T-helper 2 cell treated with Interferon-gamma antibody and Interleukin-4, amounts not matched to agents 5 μg/mL and 100 μg/mL, for 36 hours (primary cell): ENCODE results near the gene ULK1.
"Not testable (repeated sequence)": the region's sequence is repeated elsewhere in the genome, so short reads cannot be mapped to it uniquely, and the experiment has no call there.

Source experiments
- DNase-seq: peaks from one replicate; pipeline ENCODE4 v3.0.0; 2021; ENCODE audit warnings: low spot score
- H3K27ac Mint-ChIP-seq: one replicate; pipeline ENCODE4 v1.8.0; 2021; ENCODE audit warnings: mild to moderate bottlenecking, mixed read lengths
- H3K27me3 Mint-ChIP-seq: one replicate; pipeline ENCODE4 v1.8.0; 2021; ENCODE audit warnings: low read depth, mixed read lengths
- H3K36me3 Mint-ChIP-seq: one replicate; pipeline ENCODE4 v1.8.0; 2021; ENCODE audit warnings: low read depth, mixed read lengths
- H3K4me1 Mint-ChIP-seq: one replicate; pipeline ENCODE4 v1.8.0; 2021; ENCODE audit warnings: low read depth, mixed read lengths
- H3K4me3 Mint-ChIP-seq: one replicate; pipeline ENCODE4 v1.8.0; 2022; ENCODE audit warnings: mild to moderate bottlenecking, moderate library complexity, mixed read lengths
- H3K9me3 Mint-ChIP-seq: one replicate; pipeline ENCODE4 v1.8.0; 2021; ENCODE audit warnings: mixed read lengths

Gene ULK1

GRCh38 chr12:131949431-131950181, 55.2 kb downstream of the ULK1 start, which contains the start of gene EP400:
EP400 (plus strand) TSS chr12:131949942; CDS start chr12:131960620, 10,678 bp downstream.
- Mint-ChIP-seq H3K27me3 (no peaks in the 10 kb centered on the region), H3K4me1 (peaks cover 28% of the 10 kb centered on the region), H3K27ac (peak within 1 kb of the TSS; percentile 90), H3K36me3 (peaks cover 3% of the 10 kb centered on the region), H3K9me3 (no peaks in the 10 kb centered on the region), H3K4me3 (peak within 1 kb of the TSS; percentile 88)
- DNase-seq, result peak; percentile 90

GRCh38 chr12:131950182-131950913, 55.9 kb downstream of the ULK1 start:
- H3K4me3 Mint-ChIP-seq, result peak overlapping the region; percentile 88
- H3K4me1 Mint-ChIP-seq, result peaks cover 28% of the 10 kb centered on the region
- no peaks in the 10 kb centered on the region for H3K27me3 Mint-ChIP-seq

GRCh38 chr12:131953810-131954209, 59.4 kb downstream of the ULK1 start:
- H3K36me3 Mint-ChIP-seq, H3K9me3 Mint-ChIP-seq, H3K4me3 Mint-ChIP-seq, DNase-seq, H3K27ac Mint-ChIP-seq, H3K27me3 Mint-ChIP-seq: not testable (repeated sequence)
- H3K4me1 Mint-ChIP-seq, result peaks cover 29% of the 10 kb centered on the region

More at GRCh38 chr12:131950182-131950913, 55.9 kb downstream of the ULK1 start:
- no peaks in the 10 kb centered on the region for H3K9me3 Mint-ChIP-seq
- H3K36me3 Mint-ChIP-seq, result no peaks in the 10 kb centered on the region
- no peak for DNase-seq
- H3K27ac Mint-ChIP-seq, result peak overlapping the region; percentile 90

GRCh38 chr12:131954460-131954859, 60.0 kb downstream of the ULK1 start:
- peaks cover 26% of the 10 kb centered on the region for H3K4me1 Mint-ChIP-seq
- not testable (repeated sequence) for H3K27ac Mint-ChIP-seq, H3K9me3 Mint-ChIP-seq, DNase-seq, H3K4me3 Mint-ChIP-seq, H3K36me3 Mint-ChIP-seq, H3K27me3 Mint-ChIP-seq

GRCh38 chr12:131959116-131959515, 64.7 kb downstream of the ULK1 start:
- H3K27ac Mint-ChIP-seq, result no peak overlapping the region
- H3K4me3 Mint-ChIP-seq, result no peak overlapping the region
- no peaks in the 10 kb centered on the region for H3K27me3 Mint-ChIP-seq
- peaks cover 28% of the 10 kb centered on the region for H3K4me1 Mint-ChIP-seq
- peaks cover 19% of the 10 kb centered on the region for H3K36me3 Mint-ChIP-seq
- H3K9me3 Mint-ChIP-seq, result no peaks in the 10 kb centered on the region
- no peak for DNase-seq

- Mint-ChIP-seq H3K9me3 (no peaks in the 10 kb centered on the region), H3K4me1 (peaks cover 28% of the 10 kb centered on the region), H3K27ac (no peak overlapping the region), H3K4me3 (no peak overlapping the region), H3K27me3 (no peaks in the 10 kb centered on the region), H3K36me3 (peaks cover 19% of the 10 kb centered on the region)
- DNase-seq, result no peak
Observed at GRCh38 chr12:131959641-131960589, 65.5 kb downstream of the ULK1 start.

- not testable (repeated sequence) for H3K27ac Mint-ChIP-seq
Observed at GRCh38 chr12:131960590-131961325, 66.3 kb downstream of the ULK1 start.

GRCh38 chr12:131961328-131961727, 66.9 kb downstream of the ULK1 start:
- H3K27me3 Mint-ChIP-seq, DNase-seq, H3K27ac Mint-ChIP-seq, H3K9me3 Mint-ChIP-seq, H3K4me3 Mint-ChIP-seq: not testable (repeated sequence)
- H3K4me1 Mint-ChIP-seq, result peaks cover 24% of the 10 kb centered on the region
- peaks cover 20% of the 10 kb centered on the region for H3K36me3 Mint-ChIP-seq

More at GRCh38 chr12:131960590-131961325, 66.3 kb downstream of the ULK1 start:
- H3K9me3 Mint-ChIP-seq, DNase-seq, H3K4me3 Mint-ChIP-seq, H3K27me3 Mint-ChIP-seq: not testable (repeated sequence)
- Mint-ChIP-seq H3K4me1 (peaks cover 30% of the 10 kb centered on the region), H3K36me3 (peaks cover 23% of the 10 kb centered on the region)

GRCh38 chr12:131962069-131962468, 67.6 kb downstream of the ULK1 start:
- Mint-ChIP-seq H3K27ac (no peak overlapping the region), H3K4me1 (peaks cover 22% of the 10 kb centered on the region), H3K36me3 (peaks cover 20% of the 10 kb centered on the region), H3K27me3 (no peaks in the 10 kb centered on the region), H3K4me3 (no peak overlapping the region), H3K9me3 (no peaks in the 10 kb centered on the region)
- DNase-seq, result no peak

GRCh38 chr12:131963381-131963780, 69.0 kb downstream of the ULK1 start:
- H3K27ac Mint-ChIP-seq, result no peak overlapping the region
- DNase-seq, result no peak
- no peaks in the 10 kb centered on the region for H3K27me3 Mint-ChIP-seq
- no peaks in the 10 kb centered on the region for H3K9me3 Mint-ChIP-seq
- no peak overlapping the region for H3K4me3 Mint-ChIP-seq
- peaks cover 20% of the 10 kb centered on the region for H3K36me3 Mint-ChIP-seq
- H3K4me1 Mint-ChIP-seq, result peaks cover 17% of the 10 kb centered on the region

GRCh38 chr12:131965073-131965472, 70.7 kb downstream of the ULK1 start:
- Mint-ChIP-seq H3K4me1 (peaks cover 20% of the 10 kb centered on the region), H3K9me3 (no peaks in the 10 kb centered on the region), H3K27ac (no peak overlapping the region), H3K4me3 (no peak overlapping the region), H3K36me3 (peaks cover 20% of the 10 kb centered on the region), H3K27me3 (no peaks in the 10 kb centered on the region)
- no peak for DNase-seq

- no peaks in the 10 kb centered on the region for H3K9me3 Mint-ChIP-seq
- no peak overlapping the region for H3K27ac Mint-ChIP-seq
- H3K4me3 Mint-ChIP-seq, result no peak overlapping the region
- no peaks in the 10 kb centered on the region for H3K36me3 Mint-ChIP-seq
- peaks cover 8% of the 10 kb centered on the region for H3K4me1 Mint-ChIP-seq
- no peaks in the 10 kb centered on the region for H3K27me3 Mint-ChIP-seq
- no peak for DNase-seq
Observed at GRCh38 chr12:131971226-131971625, 76.8 kb downstream of the ULK1 start.
